ENCODE results near the gene FAM3D. TPM values are rescaled to one million over a fixed set of nuclear protein-coding genes. Genes with fewer than 3 reads are reported as not detected.

FAM3D gene
- total and polyA plus RNA-seq, 2 of the 8 experiments (the other 6 are each of a cell fraction or from before 2014, with no cell fraction given), result not detected

- H2AK5ac ChIP-seq (ENCODE audit: low read depth, low read length), result no peak overlapping the region
- H3K23ac ChIP-seq (ENCODE audit: insufficient read length), result no peak overlapping the region
- H3K14ac ChIP-seq (ENCODE audit: insufficient read length), result no peak overlapping the region
- H2BK20ac ChIP-seq (ENCODE audit: low read length), result no peak overlapping the region
- no peaks in the 10 kb centered on the region for H3K27me3 ChIP-seq (replicated peaks in 1 of 4; ENCODE audit: control insufficient read depth in 3 of 4, extremely low read depth in 1 of 4, insufficient read depth in 3 of 4, low read length in 3 of 4)
- H3K4me1 ChIP-seq (replicated peaks in 1 of 4; ENCODE audit: control insufficient read depth in 3 of 4, insufficient read depth in 4 of 4, low read length in 3 of 4), result no peaks in the 10 kb centered on the region
- no peak overlapping the region for H3K9ac ChIP-seq (replicated peaks in 1 of 4; ENCODE audit: extremely low read depth in 1 of 4, low read depth in 3 of 4, low read length in 3 of 4)
- H3K9me3 ChIP-seq (ENCODE audit: insufficient read depth in 2 of 2, low read depth in 1 of 2, low read length in 1 of 2), result no peaks in the 10 kb centered on the region
- no peak overlapping the region for H3K18ac ChIP-seq (ENCODE audit: extremely low read depth, low read length)
- H3K79me2 ChIP-seq (ENCODE audit: control insufficient read depth in 1 of 2, insufficient read depth in 2 of 2, low read length in 2 of 2), result no peaks in the 10 kb centered on the region
- no peak overlapping the region; the same call in 1 of the 2 replicates for H4K8ac ChIP-seq (ENCODE audit: extremely low read depth, insufficient read depth, low read length)
- no peak overlapping the region for H3K4ac ChIP-seq (replicated peaks; ENCODE audit: insufficient read length, low read depth, low read length)
- FAIRE-seq, result peak; percentile 73
- H2BK12ac ChIP-seq (ENCODE audit: low read depth, low read length), result no peak overlapping the region
- no peak overlapping the region for H3K27ac ChIP-seq (ENCODE audit: low read depth, low read length)
- no peaks in the 10 kb centered on the region for H3K36me3 ChIP-seq (ENCODE audit: control insufficient read depth in 2 of 4, insufficient read depth in 4 of 4, low read length in 3 of 4)
- no peak overlapping the region for H3K4me3 ChIP-seq (ENCODE audit: extremely low read depth in 1 of 4, insufficient read depth in 2 of 4, low read depth in 3 of 4, low read length in 4 of 4)
- H4K91ac ChIP-seq (replicated peaks; ENCODE audit: insufficient read length, low read length), result no peak overlapping the region
- H4K20me1 ChIP-seq (replicated peaks in 1 of 2; ENCODE audit: control insufficient read depth in 1 of 2, insufficient read depth in 2 of 2, low read length in 2 of 2), result no peaks in the 10 kb centered on the region
- H3K4me2 ChIP-seq (ENCODE audit: insufficient read depth in 1 of 2, low read depth in 2 of 2, low read length in 2 of 2), result no peak overlapping the region
- peak; percentile 25 to 55 for DNase-seq (ENCODE audit: low read depth in 1 of 2, low spot score in 2 of 2)
- H3K79me1 ChIP-seq (ENCODE audit: low read depth, low read length), result no peaks in the 10 kb centered on the region
- peak overlapping the region; percentile 92 for H2AFZ ChIP-seq (ENCODE audit: low read length)
- H2BK120ac ChIP-seq (replicated peaks; ENCODE audit: low read depth, low read length), result no peak overlapping the region
- POLR2A ChIA-PET (ENCODE audit: partially characterized antibody), result no interaction called here
- no peaks in the 10 kb centered on the region for H3K23me2 ChIP-seq (ENCODE audit: low read depth, low read length)
- no peak overlapping the region for H2BK5ac ChIP-seq (ENCODE audit: low read depth, low read length)
- 63% methylated on average over 15 of the region's 15 CpGs; no CpG with 5 or more reads in 1 of the 2 experiments for WGBS, 2 experiments (ENCODE audit: extremely low coverage in 1 of 2, insufficient coverage in 1 of 2, insufficient read length in 1 of 2, insufficient replicate concordance in 2 of 2, low coverage in 1 of 2, low lambda C conversion rate in 2 of 2, missing lambda C conversion rate in 1 of 2)
- H3K56ac ChIP-seq (replicated peaks; ENCODE audit: insufficient read length, low read depth, low read length), result no peak overlapping the region
- CTCF ChIA-PET (ENCODE audit: partially characterized antibody), result interaction anchor here (0.6 to 4.7 kb wide), 17 partner anchors 9 to 938 kb away, joined by 3 to 66 read pairs (median 4); no protein-coding TSS in a partner anchor
- H4K5ac ChIP-seq (ENCODE audit: insufficient read length, low read depth, low read length), result no peak overlapping the region
- H2BK15ac ChIP-seq (ENCODE audit: low read length), result peak overlapping the region; percentile 49; the same call in 1 of the 2 replicates
- TF ChIP-seq ASH2L (IDR thresholded peaks at IDR 0.05; ENCODE audit: low read length) (no peak), KDM4A (IDR thresholded peaks at IDR 0.05; ENCODE audit: low read depth, low read length, severe bottlenecking) (no peak), JUN (IDR thresholded peaks at IDR 0.05; ENCODE audit: low read depth, low read length) (no peak), CTCF (IDR thresholded peaks at IDR 0.05; ENCODE audit: control extremely low read depth in 1 of 3, insufficient read depth in 1 of 3, low read depth in 1 of 3, low read length in 3 of 3) (peak; percentile 52 to 77 (median 66)), MAFK (IDR thresholded peaks at IDR 0.05; ENCODE audit: low read depth, low read length) (no peak), SIN3A (conservative IDR thresholded peaks at IDR 0.05 in 1 of 2, IDR thresholded peaks at IDR 0.05 in 1 of 2; ENCODE audit: low read depth in 1 of 2, low read length in 2 of 2) (no peak), TCF12 (IDR thresholded peaks at IDR 0.05; ENCODE audit: low read depth, low read length) (no peak), SIRT6 (IDR thresholded peaks at IDR 0.05; ENCODE audit: low read length) (no peak), MAX (IDR thresholded peaks at IDR 0.05) (no peak), YY1 (IDR thresholded peaks at IDR 0.05; ENCODE audit: low read depth, low read length) (0 out of 2 replicates have a peak, but pooled peaks have one; percentile 18)
Measured at GRCh38 chr3:58659051-58659675, 7.4 kb downstream of the FAM3D start.
